ENCODE data around the gene DNHD1.
A peak's percentile ranks its signal among the peaks of the same experiment; 100 is the strongest.

DNHD1 gene

DNA sequence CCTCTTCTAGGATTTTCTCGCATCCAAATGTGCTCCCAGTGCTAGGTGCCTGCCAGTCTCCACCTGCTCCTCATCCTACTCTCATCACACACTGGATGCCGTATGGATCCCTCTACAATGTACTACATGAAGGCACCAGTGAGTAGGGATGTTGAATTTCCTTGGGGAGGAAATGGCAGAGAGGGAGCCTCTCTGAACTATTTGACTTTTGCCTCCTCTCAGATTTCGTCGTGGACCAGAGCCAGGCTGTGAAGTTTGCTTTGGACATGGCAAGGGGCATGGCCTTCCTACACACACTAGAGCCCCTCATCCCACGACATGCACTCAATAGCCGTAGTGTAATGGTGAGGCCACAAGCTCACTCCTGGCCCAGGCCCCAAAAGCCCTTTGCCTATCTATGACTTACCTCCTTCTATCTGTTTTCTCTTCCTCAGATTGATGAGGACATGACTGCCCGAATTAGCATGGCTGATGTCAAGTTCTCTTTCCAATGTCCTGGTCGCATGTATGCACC lies 112.5 kb downstream of the DNHD1 start:
- H3K4me1 ChIP-seq = peaks cover 58 to 89% (median 66%) of the 10 kb centered on the region in 10 experiments
- H3K9ac ChIP-seq = peak overlapping the region in 1 of 11 experiments; percentile 94; a peak in 1 of 22 replicates
- no peaks in the 10 kb centered on the region for H3K27me3 ChIP-seq
- H3K27ac ChIP-seq = no peak overlapping the region
- TF ChIP-seq Cebpa-rat (IDR thresholded peaks at IDR 0.05) = no peak
- no peaks in the 10 kb centered on the region for H3K9me3 ChIP-seq (replicated peaks in 1 of 11)
- H4K20me1 ChIP-seq = peaks cover 7 to 56% (median 30%) of the 10 kb centered on the region in 11 experiments; a peak in 16 of 22 replicates
- H3K36me3 ChIP-seq = peaks cover 35 to 61% (median 47%) of the 10 kb centered on the region in 11 experiments
- peak overlapping the region in 2 of 11 experiments; percentile 20 to 96; a peak in 4 of 22 replicates for H3K4me2 ChIP-seq
- no peak overlapping the region for H3K4me3 ChIP-seq

DNA sequence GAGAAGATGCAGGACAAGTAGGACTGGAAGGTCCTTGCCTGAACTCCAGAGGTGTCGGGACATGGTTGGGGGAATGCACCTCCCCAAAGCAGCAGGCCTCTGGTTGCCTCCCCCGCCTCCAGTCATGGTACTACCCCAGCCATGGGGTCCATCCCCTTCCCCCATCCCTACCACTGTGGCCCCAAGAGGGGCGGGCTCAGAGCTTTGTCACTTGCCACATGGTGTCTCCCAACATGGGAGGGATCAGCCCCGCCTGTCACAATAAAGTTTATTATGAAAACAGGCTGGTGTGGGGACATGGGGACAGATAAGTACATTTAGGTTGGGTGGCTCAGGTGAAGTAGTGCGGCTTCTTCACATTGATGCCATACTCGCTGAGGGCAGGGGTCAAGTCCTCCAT lies 113.5 kb downstream of the DNHD1 start:
- no peaks in the 10 kb centered on the region for H3K27me3 ChIP-seq
- H3K9me3 ChIP-seq (replicated peaks in 1 of 11) = no peaks in the 10 kb centered on the region
- H3K4me3 ChIP-seq = peak overlapping the region; percentile 81 to 97 (median 92); a peak in 19 of 20 replicates
- peaks cover 48 to 89% (median 56%) of the 10 kb centered on the region in 10 experiments for H3K4me1 ChIP-seq
- peak overlapping the region in 3 of 11 experiments; percentile 86 to 95 (median 91); a peak in 3 of 22 replicates for H3K27ac ChIP-seq
- peaks cover 44 to 70% (median 58%) of the 10 kb centered on the region in 11 experiments for H3K36me3 ChIP-seq
- peak overlapping the region; percentile 88 to 97 (median 92) for H3K4me2 ChIP-seq
- peaks cover 7 to 49% (median 27%) of the 10 kb centered on the region in 11 experiments; a peak in 16 of 22 replicates for H4K20me1 ChIP-seq
- TF ChIP-seq Cebpa-rat (IDR thresholded peaks at IDR 0.05) = no peak
- H3K9ac ChIP-seq = peak overlapping the region; percentile 89 to 96 (median 94); a peak in 21 of 22 replicates

DNA sequence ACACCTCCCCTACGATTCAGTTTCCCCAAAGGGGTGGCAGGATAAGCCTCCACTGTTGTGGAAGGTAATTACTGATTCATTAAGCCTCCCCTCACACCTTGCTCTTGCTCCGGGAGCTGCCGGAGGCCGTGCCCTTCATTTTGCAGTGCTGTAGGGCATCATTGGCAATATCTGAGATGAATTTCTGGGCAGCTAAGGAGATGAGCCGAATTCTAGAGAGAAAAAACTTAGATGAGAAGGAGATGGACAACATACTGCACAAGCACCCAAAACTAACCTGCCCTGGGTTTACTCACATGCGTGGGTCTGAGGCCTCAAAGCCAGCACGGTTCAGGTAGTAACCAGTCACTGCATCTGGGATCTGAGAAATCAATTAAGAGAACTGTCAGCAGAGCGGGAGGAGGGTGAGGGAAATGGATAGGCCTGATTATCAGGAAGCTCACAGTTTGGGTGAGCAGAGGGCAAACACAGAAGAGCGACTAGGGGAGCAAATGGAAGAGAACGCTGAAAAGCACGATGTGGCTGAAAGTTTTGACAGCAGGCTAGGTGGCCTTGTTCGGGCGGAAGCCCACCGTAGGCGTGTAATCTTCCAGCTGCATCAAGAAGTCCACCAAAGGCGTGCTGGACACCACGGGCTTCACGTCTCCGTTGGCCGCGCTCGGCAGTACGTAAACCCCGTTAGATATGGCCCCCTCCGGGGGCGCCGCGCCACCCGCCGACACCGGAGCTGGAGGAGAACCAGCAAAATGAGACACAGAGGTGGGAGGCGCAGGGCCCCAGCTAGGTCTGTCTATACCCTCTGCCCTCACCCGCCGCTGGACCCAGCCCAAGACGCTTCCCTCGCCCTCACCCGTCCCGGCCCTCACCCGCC lies 114.2 kb downstream of the DNHD1 start:
- TF ChIP-seq Cebpa-rat (IDR thresholded peaks at IDR 0.05) = no peak
- Histone ChIP-seq H3K27me3 (no peaks in the 10 kb centered on the region), H3K4me2 (peak overlapping the region; percentile 88 to 97 (median 92)), H3K36me3 (peaks cover 51 to 73% (median 63%) of the 10 kb centered on the region in 11 experiments), H3K9me3 (replicated peaks in 1 of 11) (no peaks in the 10 kb centered on the region), H3K27ac (peak overlapping the region; percentile 84 to 95 (median 91)), H3K4me1 (peaks cover 40 to 89% (median 49%) of the 10 kb centered on the region in 10 experiments), H3K9ac (peak overlapping the region; percentile 89 to 96 (median 94)), H4K20me1 (peaks cover 7 to 53% (median 31%) of the 10 kb centered on the region in 11 experiments; a peak in 16 of 22 replicates), H3K4me3 (peak overlapping the region; percentile 81 to 97 (median 92))

DNA sequence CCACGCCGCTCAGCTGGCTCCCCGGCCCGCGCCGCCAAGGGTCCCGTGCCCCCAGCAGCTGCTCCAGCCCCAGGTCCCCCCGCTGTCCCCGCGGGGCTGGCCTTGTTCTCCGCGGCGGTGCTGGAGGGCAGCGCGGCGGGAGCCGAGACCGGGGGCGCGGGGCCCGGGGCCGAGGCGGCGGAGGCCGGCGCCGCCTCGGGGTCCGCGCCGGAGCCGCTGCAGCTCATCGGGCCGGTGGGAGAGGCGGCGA lies 114.8 kb downstream of the DNHD1 start:
- no peak for TF ChIP-seq Cebpa-rat (IDR thresholded peaks at IDR 0.05)
- peaks cover 52 to 79% (median 69%) of the 10 kb centered on the region in 11 experiments for H3K36me3 ChIP-seq
- peak overlapping the region; percentile 89 to 96 (median 94) for H3K9ac ChIP-seq
- H3K9me3 ChIP-seq (replicated peaks in 1 of 11) = no peaks in the 10 kb centered on the region
- H3K4me2 ChIP-seq = peak overlapping the region; percentile 88 to 97 (median 92)
- peak overlapping the region; percentile 84 to 95 (median 91) for H3K27ac ChIP-seq
- peaks cover 35 to 89% (median 44%) of the 10 kb centered on the region in 10 experiments for H3K4me1 ChIP-seq
- H3K4me3 ChIP-seq = peak overlapping the region; percentile 81 to 97 (median 92)
- H4K20me1 ChIP-seq = peaks cover 7 to 59% (median 26%) of the 10 kb centered on the region in 11 experiments; a peak in 16 of 22 replicates
- H3K27me3 ChIP-seq = no peaks in the 10 kb centered on the region

DNA sequence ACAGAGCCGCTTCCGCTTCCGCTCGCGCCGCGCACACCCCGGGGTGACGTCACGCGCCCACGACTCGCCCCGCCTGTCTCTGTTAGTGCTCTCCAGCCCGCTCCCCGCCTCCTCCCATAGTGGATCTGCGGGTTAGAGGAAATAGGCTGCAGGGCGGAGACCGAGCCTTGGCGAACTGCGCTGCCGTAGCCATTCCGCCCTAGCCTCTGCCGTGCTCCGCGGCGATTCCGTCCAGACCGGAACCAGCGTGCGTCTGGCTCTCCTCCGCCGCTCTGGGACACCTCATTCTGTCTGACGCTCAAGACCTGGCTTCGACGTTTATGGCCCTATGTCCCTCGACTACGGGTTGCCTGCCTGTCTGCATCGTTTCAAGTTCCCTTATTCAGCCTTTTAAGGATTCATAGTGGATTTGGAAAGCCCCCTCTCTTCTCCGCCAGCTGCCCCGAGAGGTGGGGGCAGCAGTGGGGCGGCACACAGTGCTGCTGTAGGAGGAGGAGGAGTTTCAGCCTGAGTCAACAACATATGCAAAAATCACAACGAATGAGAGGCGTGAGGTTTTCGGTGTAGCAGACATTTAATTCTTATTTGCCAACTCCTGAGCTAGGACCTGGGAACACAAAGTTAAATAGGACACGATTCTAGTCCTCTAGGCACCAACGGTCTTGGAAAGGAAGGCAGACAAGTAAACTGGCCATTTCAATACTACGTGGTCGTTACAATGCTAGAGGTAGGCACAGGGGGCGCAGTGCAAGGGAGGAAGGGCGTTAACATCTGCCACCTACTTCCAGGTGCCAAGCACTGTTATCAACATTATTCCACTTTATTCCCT lies 115.3 kb downstream of the DNHD1 start, which contains the start of gene TAF10:
Gene TAF10 (minus strand): TSS at position 4 of the 829 bp plus-strand sequence. CDS start 27 bp downstream, outside the sequence.
- Histone ChIP-seq H3K9ac (peak within 1 kb of the TSS; percentile 89 to 96 (median 94)), H3K9me3 (replicated peaks in 1 of 11) (no peaks in the 10 kb centered on the region), H3K36me3 (peaks cover 52 to 82% (median 71%) of the 10 kb centered on the region in 11 experiments), H3K4me1 (peaks cover 31 to 89% (median 44%) of the 10 kb centered on the region in 10 experiments), H4K20me1 (peaks cover 7 to 61% (median 26%) of the 10 kb centered on the region in 11 experiments; a peak in 16 of 22 replicates), H3K4me2 (peak within 1 kb of the TSS; percentile 88 to 97 (median 94)), H3K27ac (peak within 1 kb of the TSS; percentile 84 to 95 (median 91)), H3K4me3 (peak within 1 kb of the TSS; percentile 81 to 97 (median 92)), H3K27me3 (no peaks in the 10 kb centered on the region)
- no peak for TF ChIP-seq Cebpa-rat (IDR thresholded peaks at IDR 0.05)

- peak overlapping the region; percentile 88 to 97 (median 94) for H3K4me2 ChIP-seq
Observed at GRCh38 chr11:6613496-6613895, 116.4 kb downstream of the DNHD1 start.

GRCh38 chr11:6614446-6614845 lies 117.4 kb downstream of the DNHD1 start:
- Histone ChIP-seq H3K4me1 (peaks cover 42 to 76% (median 50%) of the 10 kb centered on the region in 10 experiments), H3K27ac (no peak overlapping the region; a peak in 1 of 22 replicates), H3K9ac (0 out of 22 replicates have a peak overlapping the region, but pooled peaks of 1 of the 11 experiments have one; percentile 22), H3K4me3 (no peak overlapping the region), H3K36me3 (peaks cover 34 to 66% (median 51%) of the 10 kb centered on the region in 11 experiments), H3K9me3 (replicated peaks in 1 of 11) (no peaks in the 10 kb centered on the region), H3K27me3 (no peaks in the 10 kb centered on the region), H4K20me1 (peaks cover 7 to 49% (median 20%) of the 10 kb centered on the region in 11 experiments; a peak in 15 of 22 replicates), H3K4me2 (peak overlapping the region in 3 of 11 experiments; percentile 95 to 97 (median 96); a peak in 7 of 22 replicates)
- no peak for TF ChIP-seq Cebpa-rat (IDR thresholded peaks at IDR 0.05)

More at GRCh38 chr11:6613496-6613895, 116.4 kb downstream of the DNHD1 start:
- peak overlapping the region in 7 of 11 experiments; percentile 92 to 95 (median 94); a peak in 10 of 22 replicates for H3K9ac ChIP-seq
- peaks cover 36 to 84% (median 46%) of the 10 kb centered on the region in 10 experiments for H3K4me1 ChIP-seq
- peaks cover 44 to 75% (median 60%) of the 10 kb centered on the region in 11 experiments for H3K36me3 ChIP-seq
- peak overlapping the region in 9 of 11 experiments; percentile 84 to 95 (median 91); a peak in 13 of 22 replicates for H3K27ac ChIP-seq
- peak overlapping the region in 5 of 10 experiments; percentile 81 to 97 (median 91); a peak in 11 of 20 replicates for H3K4me3 ChIP-seq
- H3K9me3 ChIP-seq (replicated peaks in 1 of 11) = no peaks in the 10 kb centered on the region
- H3K27me3 ChIP-seq = no peaks in the 10 kb centered on the region
- H4K20me1 ChIP-seq = peaks cover 7 to 57% (median 21%) of the 10 kb centered on the region in 11 experiments; a peak in 16 of 22 replicates
- TF ChIP-seq Cebpa-rat (IDR thresholded peaks at IDR 0.05) = no peak

- Histone ChIP-seq H3K27ac (no peak overlapping the region), H3K9me3 (replicated peaks in 1 of 11) (no peaks in the 10 kb centered on the region), H3K27me3 (no peaks in the 10 kb centered on the region), H3K4me2 (peak overlapping the region in 3 of 11 experiments; percentile 95 to 97 (median 96); a peak in 6 of 22 replicates), H3K4me3 (no peak overlapping the region), H3K9ac (no peak overlapping the region), H3K4me1 (peaks cover 48 to 76% (median 53%) of the 10 kb centered on the region in 10 experiments), H3K36me3 (peaks cover 28 to 60% (median 45%) of the 10 kb centered on the region in 11 experiments), H4K20me1 (peaks cover 1 to 48% (median 18%) of the 10 kb centered on the region in 11 experiments; a peak in 15 of 22 replicates)
- TF ChIP-seq Cebpa-rat (IDR thresholded peaks at IDR 0.05) = no peak
Observed at GRCh38 chr11:6615046-6615445, 118.0 kb downstream of the DNHD1 start.

All from BLaER1 treated with 17β-estradiol and CSF1 and Interleukin-3, amounts not matched to agents 10 nM and 100 nM (cell line).